Activated CD8-positive, alpha-beta memory T cell treated with anti-CD3 and anti-CD28 coated beads for 24 hours (primary cell): ENCODE data around the gene ABCC3.
A peak's percentile ranks its signal among the peaks of the same experiment; 100 is the strongest.

Experiments used
- DNase-seq: peaks from one replicate; pipeline ENCODE4 v3.0.0-alpha.2; 2020

ABCC3 gene

GRCh38 chr17:50605429-50605828, 29.3 kb upstream of the ABCC3 start:
- DNase-seq, result no peak

- no peak for DNase-seq
Observed at GRCh38 chr17:50607522-50608175, 27.0 kb upstream of the ABCC3 start.

GRCh38 chr17:50608700-50609379, 25.8 kb upstream of the ABCC3 start:
- DNase-seq, result no peak

- DNase-seq, result no peak
Observed at GRCh38 chr17:50609380-50610074, 25.2 kb upstream of the ABCC3 start.

- DNase-seq, result no peak
Observed at GRCh38 chr17:50611634-50612033, 23.0 kb upstream of the ABCC3 start.

GRCh38 chr17:50612281-50612680, 22.4 kb upstream of the ABCC3 start:
- DNase-seq, result no peak

GRCh38 chr17:50613007-50613992, 21.4 kb upstream of the ABCC3 start:
- no peak for DNase-seq

GRCh38 chr17:50614471-50615051, 20.1 kb upstream of the ABCC3 start:
- DNase-seq, result no peak

GRCh38 chr17:50615828-50616227, 18.9 kb upstream of the ABCC3 start:
- DNase-seq, result no peak

- no peak for DNase-seq
Observed at GRCh38 chr17:50618300-50618699, 16.4 kb upstream of the ABCC3 start.

GRCh38 chr17:50618941-50619340, 15.7 kb upstream of the ABCC3 start:
- no peak for DNase-seq

- DNase-seq, result no peak
Observed at GRCh38 chr17:50619489-50619888, 15.2 kb upstream of the ABCC3 start.

- no peak for DNase-seq
Observed at GRCh38 chr17:50620237-50620636, 14.4 kb upstream of the ABCC3 start.

GRCh38 chr17:50620858-50621257, 13.8 kb upstream of the ABCC3 start:
- DNase-seq, result no peak

GRCh38 chr17:50621574-50622031, 13.1 kb upstream of the ABCC3 start:
- no peak for DNase-seq

- no peak for DNase-seq
Observed at GRCh38 chr17:50624321-50624934, 10.3 kb upstream of the ABCC3 start.

- DNase-seq, result no peak
Observed at GRCh38 chr17:50625032-50625871, 9.4 kb upstream of the ABCC3 start.

GRCh38 chr17:50626037-50626574, 8.6 kb upstream of the ABCC3 start:
- DNase-seq, result peak; percentile 82

GRCh38 chr17:50627036-50627781, 7.5 kb upstream of the ABCC3 start:
- no peak for DNase-seq
